ENCODE data around the gene TNKS2.

Gene TNKS2

GRCh38 chr10:91875779-91876178 lies 77.6 kb downstream of the TNKS2 start:
- H3K27me3 ChIP-seq (replicated peaks; ENCODE audit: control insufficient read depth, insufficient read depth, low read length), result no peaks in the 10 kb centered on the region
- TF ChIP-seq CTCF (IDR thresholded peaks at IDR 0.05; ENCODE audit: insufficient read depth, low read length, poor library complexity, severe bottlenecking), result no peak
- no peak for DNase-seq (ENCODE audit: extremely low read depth, insufficient read length)

GRCh38 chr10:91879515-91880170 lies 81.4 kb downstream of the TNKS2 start:
- TF ChIP-seq CTCF (IDR thresholded peaks at IDR 0.05; ENCODE audit: insufficient read depth, low read length, poor library complexity, severe bottlenecking), result no peak
- H3K27me3 ChIP-seq (replicated peaks; ENCODE audit: control insufficient read depth, insufficient read depth, low read length), result no peaks in the 10 kb centered on the region; the same call in 1 of the 2 replicates

More at GRCh38 chr10:91875779-91876178, 77.6 kb downstream of the TNKS2 start:
- Histone ChIP-seq H3K4me3 (replicated peaks; ENCODE audit: low read depth, low read length) (no peak overlapping the region), H3K36me3 (ENCODE audit: control insufficient read depth, insufficient read depth, low read length) (no peaks in the 10 kb centered on the region)

GRCh38 chr10:91880310-91880709 lies 82.1 kb downstream of the TNKS2 start:
- H3K36me3 ChIP-seq (ENCODE audit: control insufficient read depth, insufficient read depth, low read length), result no peaks in the 10 kb centered on the region
- H3K4me3 ChIP-seq (replicated peaks; ENCODE audit: low read depth, low read length), result no peak overlapping the region
- DNase-seq (ENCODE audit: extremely low read depth, insufficient read length), result no peak
- TF ChIP-seq CTCF (IDR thresholded peaks at IDR 0.05; ENCODE audit: insufficient read depth, low read length, poor library complexity, severe bottlenecking), result no peak
- H3K27me3 ChIP-seq (replicated peaks; ENCODE audit: control insufficient read depth, insufficient read depth, low read length), result no peaks in the 10 kb centered on the region; the same call in none of the 2 replicates

More at GRCh38 chr10:91879515-91880170, 81.4 kb downstream of the TNKS2 start:
- Histone ChIP-seq H3K36me3 (ENCODE audit: control insufficient read depth, insufficient read depth, low read length) (no peaks in the 10 kb centered on the region), H3K4me3 (replicated peaks; ENCODE audit: low read depth, low read length) (no peak overlapping the region)
- no peak for DNase-seq (ENCODE audit: extremely low read depth, insufficient read length)

GRCh38 chr10:91883549-91884444 lies 85.6 kb downstream of the TNKS2 start:
- no peak overlapping the region for H3K4me3 ChIP-seq (replicated peaks; ENCODE audit: low read depth, low read length)
- no peak for TF ChIP-seq CTCF (IDR thresholded peaks at IDR 0.05; ENCODE audit: insufficient read depth, low read length, poor library complexity, severe bottlenecking)
- no peaks in the 10 kb centered on the region; the same call in none of the 2 replicates for H3K27me3 ChIP-seq (replicated peaks; ENCODE audit: control insufficient read depth, insufficient read depth, low read length)
- no peaks in the 10 kb centered on the region for H3K36me3 ChIP-seq (ENCODE audit: control insufficient read depth, insufficient read depth, low read length)
- no peak for DNase-seq (ENCODE audit: extremely low read depth, insufficient read length)

- no peak overlapping the region for H3K4me3 ChIP-seq (replicated peaks; ENCODE audit: low read depth, low read length)
- no peaks in the 10 kb centered on the region; the same call in none of the 2 replicates for H3K27me3 ChIP-seq (replicated peaks; ENCODE audit: control insufficient read depth, insufficient read depth, low read length)
- no peak for DNase-seq (ENCODE audit: extremely low read depth, insufficient read length)
- no peak for TF ChIP-seq CTCF (IDR thresholded peaks at IDR 0.05; ENCODE audit: insufficient read depth, low read length, poor library complexity, severe bottlenecking)
- H3K36me3 ChIP-seq (ENCODE audit: control insufficient read depth, insufficient read depth, low read length), result no peaks in the 10 kb centered on the region
Measured at GRCh38 chr10:91884536-91884935, 86.3 kb downstream of the TNKS2 start.

Measured in GM06990 (cell line).